ENCODE results near the gene PLA2G15. TPM values are rescaled to one million over a fixed set of nuclear protein-coding genes. Genes with fewer than 3 reads are reported as not detected.
"Not testable (repeated sequence)": the region's sequence is repeated elsewhere in the genome, so short reads cannot be mapped to it uniquely, and the experiment has no call there.

The PLA2G15 gene
- total RNA-seq, 1 donor from 2014 or later = 21.9 TPM

DNA sequence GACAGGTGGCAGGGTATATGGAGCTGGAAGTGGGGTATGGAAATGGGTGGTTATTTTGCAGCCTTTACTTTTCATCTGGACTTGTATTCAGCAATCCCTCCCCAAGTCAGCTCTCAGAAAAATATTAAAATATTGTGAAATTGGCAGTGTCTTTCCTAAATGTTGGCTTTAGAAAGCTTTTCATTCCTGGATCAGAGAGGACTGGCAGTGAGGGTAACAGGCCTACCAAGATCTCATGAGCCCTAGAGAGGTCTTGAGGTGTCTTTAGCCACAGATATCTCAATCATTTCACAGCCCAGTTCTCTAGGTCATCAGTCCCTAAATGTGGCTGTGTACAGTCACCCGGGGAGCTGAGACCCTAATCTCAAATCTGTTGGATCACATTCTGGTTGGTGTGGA is 43.1 kb downstream of the PLA2G15 start:
- Histone ChIP-seq H3K36me3 (peaks cover 32 to 35% of the 10 kb centered on the region in 2 donors), H3K9me3 (no peaks in the 10 kb centered on the region), H3K4me3 (no peak overlapping the region), H3K27ac (peak overlapping the region; percentile 47 to 85), H3K27me3 (no peaks in the 10 kb centered on the region), H3K4me1 (peaks cover 21 to 39% of the 10 kb centered on the region in 2 donors)
- no peak for DNase-seq (ENCODE audit: low spot score in 2 of 2)
- intact Hi-C loops (cut with DNase I) = loop anchor here (1.0 kb wide), 1 partner anchor 23 kb away; no protein-coding TSS in a partner anchor
- TF ChIP-seq, protein P1, sequence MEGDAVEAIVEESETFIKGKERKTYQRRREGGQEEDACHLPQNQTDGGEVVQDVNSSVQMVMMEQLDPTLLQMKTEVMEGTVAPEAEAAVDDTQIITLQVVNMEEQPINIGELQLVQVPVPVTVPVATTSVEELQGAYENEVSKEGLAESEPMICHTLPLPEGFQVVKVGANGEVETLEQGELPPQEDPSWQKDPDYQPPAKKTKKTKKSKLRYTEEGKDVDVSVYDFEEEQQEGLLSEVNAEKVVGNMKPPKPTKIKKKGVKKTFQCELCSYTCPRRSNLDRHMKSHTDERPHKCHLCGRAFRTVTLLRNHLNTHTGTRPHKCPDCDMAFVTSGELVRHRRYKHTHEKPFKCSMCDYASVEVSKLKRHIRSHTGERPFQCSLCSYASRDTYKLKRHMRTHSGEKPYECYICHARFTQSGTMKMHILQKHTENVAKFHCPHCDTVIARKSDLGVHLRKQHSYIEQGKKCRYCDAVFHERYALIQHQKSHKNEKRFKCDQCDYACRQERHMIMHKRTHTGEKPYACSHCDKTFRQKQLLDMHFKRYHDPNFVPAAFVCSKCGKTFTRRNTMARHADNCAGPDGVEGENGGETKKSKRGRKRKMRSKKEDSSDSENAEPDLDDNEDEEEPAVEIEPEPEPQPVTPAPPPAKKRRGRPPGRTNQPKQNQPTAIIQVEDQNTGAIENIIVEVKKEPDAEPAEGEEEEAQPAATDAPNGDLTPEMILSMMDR (IDR thresholded peaks at IDR 0.05) = no peak

DNA sequence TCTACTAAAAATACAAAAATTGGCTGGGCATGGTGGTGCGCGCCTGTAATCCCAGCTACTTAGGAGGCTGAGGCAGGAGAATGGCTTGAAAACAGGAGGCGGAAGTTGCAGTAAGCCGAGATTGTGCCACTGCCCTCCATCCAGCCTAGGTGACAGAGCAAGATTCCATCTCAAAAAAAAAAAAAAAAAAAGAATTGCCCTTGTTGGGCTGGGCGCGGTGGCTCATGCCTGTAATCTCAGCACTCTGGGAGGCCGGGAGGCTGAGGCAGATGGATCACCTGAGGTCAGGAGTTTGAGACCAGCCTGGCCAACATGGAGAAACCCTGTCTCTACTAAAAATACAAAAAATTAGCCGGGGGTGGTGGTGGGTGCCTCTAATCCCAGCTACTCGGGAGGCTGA is 43.6 kb downstream of the PLA2G15 start:
- not testable (repeated sequence) for H3K9me3 ChIP-seq; DNase-seq (ENCODE audit: low spot score in 2 of 2); H3K27me3 ChIP-seq; H3K4me3 ChIP-seq
- peaks cover 35 to 40% of the 10 kb centered on the region in 2 donors for H3K36me3 ChIP-seq
- peaks cover 21 to 39% of the 10 kb centered on the region in 2 donors for H3K4me1 ChIP-seq
- H3K27ac ChIP-seq = peak overlapping the region; percentile 47 to 85
- intact Hi-C loops (cut with DNase I) = loop anchor here (1.0 kb wide), 1 partner anchor 23 kb away; no protein-coding TSS in a partner anchor

DNA sequence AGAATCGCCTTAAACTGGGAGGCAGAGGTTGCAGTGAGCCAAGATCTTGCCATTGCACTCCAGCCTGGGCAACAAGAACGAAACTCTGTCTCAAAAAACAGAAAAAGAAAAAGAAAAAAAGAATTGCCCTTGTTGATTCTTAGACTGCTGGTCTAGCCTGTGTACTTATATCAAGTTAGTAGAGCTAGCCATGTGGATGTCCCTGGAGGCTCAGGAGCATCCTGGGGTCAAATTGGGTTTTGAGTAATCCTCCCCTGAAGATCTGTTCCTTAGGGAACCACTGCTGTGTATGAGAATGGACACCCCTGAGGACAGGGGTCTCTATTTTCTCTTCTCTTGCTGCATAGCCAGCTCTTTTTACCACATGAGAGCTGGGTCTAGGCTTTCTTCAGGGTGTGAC is 44.0 kb downstream of the PLA2G15 start:
- Histone ChIP-seq H3K4me1 (peaks cover 21 to 39% of the 10 kb centered on the region in 2 donors), H3K27ac (peak overlapping the region; percentile 47 to 85), H3K4me3 (no peak overlapping the region), H3K36me3 (peaks cover 39 to 43% of the 10 kb centered on the region in 2 donors), H3K27me3 (no peaks in the 10 kb centered on the region), H3K9me3 (no peaks in the 10 kb centered on the region)
- TF ChIP-seq, protein P1 (IDR thresholded peaks at IDR 0.05) = no peak
- intact Hi-C loops (cut with DNase I) = no loop called here
- DNase-seq (ENCODE audit: low spot score in 2 of 2) = no peak

DNA sequence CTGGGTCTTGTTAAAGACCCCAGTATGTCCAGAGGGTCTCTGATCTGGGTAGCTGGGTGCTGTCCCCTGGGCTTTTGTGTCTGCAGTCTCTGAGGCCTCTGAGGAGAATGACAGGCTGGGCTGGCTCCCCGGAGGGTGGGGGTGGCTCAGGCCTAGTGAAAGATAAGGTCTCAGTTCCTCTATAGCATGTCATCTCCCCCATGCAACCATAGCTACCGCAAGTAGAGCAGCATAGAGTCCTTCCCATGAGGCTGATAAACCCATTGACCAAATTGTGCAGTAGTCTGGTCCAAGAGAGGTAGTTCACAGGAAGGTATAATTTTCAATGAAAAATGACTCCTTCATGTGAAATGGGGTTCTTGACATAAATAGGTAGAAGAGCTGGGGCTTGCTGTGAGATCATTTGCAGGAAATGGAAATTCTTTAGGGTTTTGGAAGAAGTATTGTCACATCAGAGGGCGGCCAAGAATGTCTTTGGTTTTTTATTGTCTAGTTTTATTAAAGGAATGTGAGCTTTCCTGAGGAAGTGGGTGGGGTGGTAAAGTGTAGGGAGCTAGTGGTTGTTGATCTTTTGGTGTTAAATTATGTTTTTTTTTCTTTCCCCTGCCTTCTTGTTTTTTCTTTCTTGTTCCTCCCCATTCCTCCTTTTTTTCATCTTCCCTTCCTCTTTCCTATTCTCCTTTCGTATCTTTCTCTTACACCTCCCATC is 44.6 kb downstream of the PLA2G15 start:
- no peak for DNase-seq (ENCODE audit: low spot score in 2 of 2)
- no peaks in the 10 kb centered on the region for H3K9me3 ChIP-seq
- peaks cover 18 to 36% of the 10 kb centered on the region in 2 donors for H3K4me1 ChIP-seq
- intact Hi-C loops (cut with DNase I) = no loop called here
- H3K27me3 ChIP-seq = no peaks in the 10 kb centered on the region
- H3K36me3 ChIP-seq = peaks cover 45 to 49% of the 10 kb centered on the region in 2 donors
- H3K27ac ChIP-seq = peak overlapping the region; percentile 47 to 85
- no peak overlapping the region for H3K4me3 ChIP-seq
- TF ChIP-seq, protein P1 (IDR thresholded peaks at IDR 0.05) = no peak

DNA sequence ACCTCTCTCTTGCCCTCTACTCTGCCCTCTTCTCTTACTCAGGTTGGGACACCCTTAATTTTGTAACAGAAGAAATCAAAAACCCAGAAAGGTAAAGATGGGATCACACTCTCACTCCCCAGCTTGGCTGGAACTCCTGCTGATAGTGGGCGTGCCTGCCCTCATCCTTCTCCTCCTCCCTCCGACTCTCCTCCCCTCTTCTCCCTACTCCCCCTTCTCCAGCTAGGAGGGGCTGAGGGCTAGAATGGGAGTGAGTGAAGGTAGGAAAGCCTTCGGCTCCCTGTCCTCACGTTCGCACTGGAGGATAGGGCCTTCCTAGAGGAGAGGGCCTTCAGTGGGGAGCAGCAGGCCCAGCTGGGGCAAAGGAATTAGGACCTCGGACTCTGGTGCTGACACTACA is 45.3 kb downstream of the PLA2G15 start:
- H3K27me3 ChIP-seq = no peaks in the 10 kb centered on the region
- no peaks in the 10 kb centered on the region for H3K9me3 ChIP-seq
- DNase-seq (ENCODE audit: low spot score in 2 of 2) = no peak
- H3K36me3 ChIP-seq = peaks cover 49 to 51% of the 10 kb centered on the region in 2 donors
- H3K4me3 ChIP-seq = no peak overlapping the region
- TF ChIP-seq, protein P1 (IDR thresholded peaks at IDR 0.05) = no peak
- intact Hi-C loops (cut with DNase I) = no loop called here
- H3K4me1 ChIP-seq = peaks cover 18 to 36% of the 10 kb centered on the region in 2 donors
- peak overlapping the region; percentile 47 to 85 for H3K27ac ChIP-seq

DNA sequence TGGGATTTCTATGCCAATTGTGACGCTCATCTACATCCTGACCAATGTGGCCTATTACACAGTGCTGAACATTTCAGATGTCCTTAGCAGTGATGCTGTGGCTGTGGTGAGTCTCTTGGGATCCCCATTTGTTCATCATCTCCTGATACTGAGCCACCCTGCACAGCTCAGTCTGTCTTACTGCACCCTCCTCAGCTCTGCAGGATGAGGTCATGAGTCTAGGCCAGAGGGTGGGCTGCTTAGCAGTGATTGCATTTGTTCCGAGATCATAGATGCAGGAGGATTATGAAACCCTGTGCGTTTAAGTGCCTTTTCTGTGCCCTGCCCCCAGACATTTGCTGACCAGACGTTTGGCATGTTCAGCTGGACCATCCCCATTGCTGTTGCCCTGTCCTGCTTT is 46.1 kb downstream of the PLA2G15 start:
- Histone ChIP-seq H3K27ac (peak overlapping the region in 1 of 2 donors; percentile 47), H3K4me3 (no peak overlapping the region), H3K9me3 (no peaks in the 10 kb centered on the region), H3K27me3 (no peaks in the 10 kb centered on the region), H3K4me1 (peaks cover 18 to 36% of the 10 kb centered on the region in 2 donors), H3K36me3 (peaks cover 56 to 59% of the 10 kb centered on the region in 2 donors)
- intact Hi-C loops (cut with DNase I) = no loop called here
- no peak for DNase-seq (ENCODE audit: low spot score in 2 of 2)
- TF ChIP-seq, protein P1 (IDR thresholded peaks at IDR 0.05) = no peak

Measured in ascending aorta (tissue), 2 donors.